GM06990 (cell line): Measurements from ENCODE around the gene CCNJ.
"Not testable (repeated sequence)": the region's sequence is repeated elsewhere in the genome, so short reads cannot be mapped to it uniquely, and the experiment has no call there.

Source experiments
- DNase-seq: peaks from one replicate; pipeline ENCODE4 v3.0.0-alpha.2; 2011; ENCODE audit not compliant: insufficient read length; ENCODE audit errors: extremely low read depth
- H3K27me3 ChIP-seq: replicated peaks from 2 replicates; pipeline ENCODE4 v1.6.0; 2011; ENCODE audit warnings: low read length; ENCODE audit not compliant: control insufficient read depth, insufficient read depth
- H3K36me3 ChIP-seq: 2 replicates; pipeline ENCODE4 v1.5.1; 2011; ENCODE audit warnings: low read length; ENCODE audit not compliant: control insufficient read depth, insufficient read depth
- H3K4me3 ChIP-seq: replicated peaks from 2 replicates; pipeline ENCODE4 v1.5.1; 2011; ENCODE audit warnings: low read depth, mild to moderate bottlenecking, control low read depth, low read length
- TF ChIP-seq, protein P1 (sequence below): IDR thresholded peaks from 2 replicates; pipeline ENCODE4 v1.5.1; 2011; ENCODE audit warnings: low read length, control low read depth, mild to moderate bottlenecking, inconsistent platforms; ENCODE audit not compliant: insufficient read depth, poor library complexity, severe bottlenecking

The CCNJ gene

DNA sequence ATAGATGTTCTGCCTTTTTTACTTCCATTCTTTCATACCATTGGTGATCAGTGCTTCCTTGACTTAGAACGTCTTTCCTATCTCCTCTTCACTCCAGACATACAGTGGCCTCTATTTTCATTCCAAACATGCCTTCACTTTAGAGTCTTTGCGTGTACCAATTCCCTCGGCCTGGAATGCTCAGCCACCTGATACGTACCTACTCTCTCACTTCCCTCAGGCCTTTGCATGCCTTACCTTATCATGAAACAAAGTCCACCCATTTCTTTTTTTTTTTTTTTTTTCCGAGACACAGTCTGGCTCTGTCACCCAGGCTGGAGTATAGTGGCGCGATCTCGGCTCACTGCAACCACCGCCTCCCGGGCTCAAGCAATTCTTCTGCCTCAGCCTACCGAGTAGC is 2.2 kb upstream of the CCNJ start:
- no peak overlapping the region for H3K4me3 ChIP-seq
- no peak for DNase-seq
- no peaks in the 10 kb centered on the region for H3K36me3 ChIP-seq
- no peaks in the 10 kb centered on the region for H3K27me3 ChIP-seq
- TF ChIP-seq, protein P1, sequence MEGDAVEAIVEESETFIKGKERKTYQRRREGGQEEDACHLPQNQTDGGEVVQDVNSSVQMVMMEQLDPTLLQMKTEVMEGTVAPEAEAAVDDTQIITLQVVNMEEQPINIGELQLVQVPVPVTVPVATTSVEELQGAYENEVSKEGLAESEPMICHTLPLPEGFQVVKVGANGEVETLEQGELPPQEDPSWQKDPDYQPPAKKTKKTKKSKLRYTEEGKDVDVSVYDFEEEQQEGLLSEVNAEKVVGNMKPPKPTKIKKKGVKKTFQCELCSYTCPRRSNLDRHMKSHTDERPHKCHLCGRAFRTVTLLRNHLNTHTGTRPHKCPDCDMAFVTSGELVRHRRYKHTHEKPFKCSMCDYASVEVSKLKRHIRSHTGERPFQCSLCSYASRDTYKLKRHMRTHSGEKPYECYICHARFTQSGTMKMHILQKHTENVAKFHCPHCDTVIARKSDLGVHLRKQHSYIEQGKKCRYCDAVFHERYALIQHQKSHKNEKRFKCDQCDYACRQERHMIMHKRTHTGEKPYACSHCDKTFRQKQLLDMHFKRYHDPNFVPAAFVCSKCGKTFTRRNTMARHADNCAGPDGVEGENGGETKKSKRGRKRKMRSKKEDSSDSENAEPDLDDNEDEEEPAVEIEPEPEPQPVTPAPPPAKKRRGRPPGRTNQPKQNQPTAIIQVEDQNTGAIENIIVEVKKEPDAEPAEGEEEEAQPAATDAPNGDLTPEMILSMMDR: no peak

- TF ChIP-seq, protein P1: no peak
- Histone ChIP-seq H3K27me3 (no peaks in the 10 kb centered on the region), H3K36me3 (peaks cover 2% of the 10 kb centered on the region), H3K4me3 (peak overlapping the region; percentile 82)
- peak; percentile 74 for DNase-seq
Measured at GRCh38 chr10:96043893-96044715, 721 bp downstream of the CCNJ start.

- H3K4me3 ChIP-seq: peak overlapping the region; percentile 82
- TF ChIP-seq, protein P1: no peak
Measured at GRCh38 chr10:96044736-96045135, 1.4 kb downstream of the CCNJ start.

GRCh38 chr10:96046546-96046945 is 3.2 kb downstream of the CCNJ start:
- Histone ChIP-seq H3K36me3 (peaks cover 4% of the 10 kb centered on the region), H3K4me3 (no peak overlapping the region), H3K27me3 (no peaks in the 10 kb centered on the region)
- TF ChIP-seq, protein P1: no peak
- DNase-seq: no peak

More at GRCh38 chr10:96044736-96045135, 1.4 kb downstream of the CCNJ start:
- Histone ChIP-seq H3K27me3 (no peaks in the 10 kb centered on the region), H3K36me3 (peaks cover 2% of the 10 kb centered on the region)
- DNase-seq: no peak

DNA sequence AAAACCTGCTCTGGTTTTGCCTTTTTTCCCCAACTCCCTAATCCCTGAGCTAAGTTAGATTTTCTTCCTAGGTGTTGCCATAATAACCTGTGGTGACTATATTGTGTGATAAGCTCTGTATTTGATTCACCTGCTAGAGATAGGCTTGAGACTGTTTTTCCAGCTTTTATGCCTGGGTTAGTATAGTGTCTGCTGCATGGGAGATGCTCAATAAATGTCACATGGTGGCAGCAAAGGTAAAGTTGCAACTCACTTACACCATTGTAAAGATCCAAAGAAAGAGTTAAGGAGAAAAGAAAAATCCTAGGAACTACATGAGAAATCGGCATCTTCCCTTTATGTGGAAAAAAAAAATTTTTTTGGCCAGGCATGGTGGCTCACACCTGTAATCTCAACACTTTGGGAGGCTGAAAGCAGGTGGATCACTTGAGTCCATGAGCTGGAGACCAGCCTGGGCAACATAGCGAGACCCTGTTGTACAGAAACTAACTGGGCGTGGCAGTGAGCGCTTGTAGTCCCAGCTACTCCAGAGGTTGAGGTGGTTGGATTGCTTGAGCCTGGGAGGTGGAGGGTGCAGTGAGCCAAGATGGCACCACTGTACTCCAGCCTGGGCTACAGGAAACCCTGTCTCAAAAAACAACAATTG is 3.7 kb downstream of the CCNJ start:
- H3K36me3 ChIP-seq: peaks cover 4% of the 10 kb centered on the region
- TF ChIP-seq, protein P1: no peak
- H3K27me3 ChIP-seq: no peaks in the 10 kb centered on the region
- no peak overlapping the region for H3K4me3 ChIP-seq
- DNase-seq: no peak

- not testable (repeated sequence) for H3K4me3 ChIP-seq, H3K27me3 ChIP-seq, H3K36me3 ChIP-seq, DNase-seq
Measured at GRCh38 chr10:96047925-96048324, 4.5 kb downstream of the CCNJ start.
